Activated CD4-positive, alpha-beta T cell treated with anti-CD3 and anti-CD28 coated beads, Interleukin-2, amount 50 U/mL, for 1 hour (primary cell): ENCODE measurements around the gene LTN1.

Experiments used
- DNase-seq: peaks from one replicate; pipeline ENCODE4 v3.0.0-alpha.2; 2020

LTN1 gene

GRCh38 chr21:28928578-28929420, 63.9 kb downstream of the LTN1 start:
- no peak for DNase-seq

- no peak for DNase-seq
These were observed 65.5 kb downstream of the LTN1 start for GRCh38 chr21:28927130-28927529.

- DNase-seq = no peak
These were observed 69.2 kb downstream of the LTN1 start for GRCh38 chr21:28923439-28923975.

GRCh38 chr21:28922368-28922767, 70.3 kb downstream of the LTN1 start:
- no peak for DNase-seq

GRCh38 chr21:28916150-28916893, 76.4 kb downstream of the LTN1 start:
- no peak for DNase-seq

GRCh38 chr21:28913071-28913470, 79.6 kb downstream of the LTN1 start:
- no peak for DNase-seq

- DNase-seq = no peak
These were observed 82.3 kb downstream of the LTN1 start for GRCh38 chr21:28910280-28910887.

GRCh38 chr21:28908351-28908750, 84.3 kb downstream of the LTN1 start:
- DNase-seq = no peak

- DNase-seq = no peak
These were observed 85.8 kb downstream of the LTN1 start for GRCh38 chr21:28906841-28907240.

- DNase-seq = no peak
These were observed 86.4 kb downstream of the LTN1 start for GRCh38 chr21:28906236-28906635.

- DNase-seq = no peak
These were observed 87.7 kb downstream of the LTN1 start for GRCh38 chr21:28904961-28905435.

- DNase-seq = no peak
These were observed 89.2 kb downstream of the LTN1 start for GRCh38 chr21:28903448-28903847.

- DNase-seq = no peak
These were observed 92.2 kb downstream of the LTN1 start for GRCh38 chr21:28900481-28900880.

GRCh38 chr21:28899744-28900143, 92.9 kb downstream of the LTN1 start:
- DNase-seq = no peak

- DNase-seq = no peak
These were observed 93.5 kb downstream of the LTN1 start for GRCh38 chr21:28899220-28899619.

- no peak for DNase-seq
These were observed 99.0 kb downstream of the LTN1 start for GRCh38 chr21:28893687-28894086.

- DNase-seq = no peak
These were observed 100.2 kb downstream of the LTN1 start for GRCh38 chr21:28892199-28893111.

- no peak for DNase-seq
These were observed 106.9 kb downstream of the LTN1 start for GRCh38 chr21:28885853-28886177.

GRCh38 chr21:28884976-28885852, 107.5 kb downstream of the LTN1 start:
- peak; percentile 86 for DNase-seq

GRCh38 chr21:28884481-28884880, 108.2 kb downstream of the LTN1 start:
- no peak for DNase-seq

GRCh38 chr21:28883931-28884330, 108.7 kb downstream of the LTN1 start:
- no peak for DNase-seq
